SU-DHL-6 (cell line): ENCODE measurements around the gene ZNF837.

ENCODE experiments used
- EZH2phosphoT487 ChIP-seq: fragments of 200-600 bp; sonication (generic), shearing (Covaris generic); conservative IDR thresholded peaks from 2 replicates; pipeline ENCODE4 v1.6.1; 2018; ENCODE audit warnings: mild to moderate bottlenecking, antibody characterized with exemption, low read length, moderate library complexity, mixed read lengths
- TF ChIP-seq, protein P1 (sequence below): fragments of 200-600 bp; sonication (generic); IDR thresholded peaks from one replicate; pipeline ENCODE4 v1.5.1; 2017; ENCODE audit warnings: antibody characterized with exemption, mild to moderate bottlenecking, low read length, moderate library complexity; ENCODE audit not compliant: insufficient read depth, poor library complexity, severe bottlenecking

DNA sequence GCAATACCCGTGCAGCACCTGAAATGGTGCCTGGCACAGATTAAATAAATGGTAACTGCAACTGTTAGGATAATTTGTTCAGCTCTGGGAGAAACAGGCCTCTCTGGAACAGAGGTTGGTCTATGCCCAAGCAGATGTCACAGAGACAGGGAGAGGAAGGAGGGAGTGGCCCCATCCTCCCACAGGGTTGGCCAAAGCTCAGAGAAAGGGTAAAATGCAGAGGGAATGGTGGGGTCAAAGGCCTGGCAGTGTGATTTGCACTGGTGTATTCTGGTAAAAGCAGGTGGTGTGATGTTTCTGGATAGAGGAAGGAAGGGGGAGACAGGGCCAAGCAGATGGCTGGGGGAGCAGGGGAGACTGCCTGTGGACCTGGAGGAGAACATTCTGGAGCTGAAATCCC lies 44.6 kb downstream of the ZNF837 start:
- TF ChIP-seq, protein P1, sequence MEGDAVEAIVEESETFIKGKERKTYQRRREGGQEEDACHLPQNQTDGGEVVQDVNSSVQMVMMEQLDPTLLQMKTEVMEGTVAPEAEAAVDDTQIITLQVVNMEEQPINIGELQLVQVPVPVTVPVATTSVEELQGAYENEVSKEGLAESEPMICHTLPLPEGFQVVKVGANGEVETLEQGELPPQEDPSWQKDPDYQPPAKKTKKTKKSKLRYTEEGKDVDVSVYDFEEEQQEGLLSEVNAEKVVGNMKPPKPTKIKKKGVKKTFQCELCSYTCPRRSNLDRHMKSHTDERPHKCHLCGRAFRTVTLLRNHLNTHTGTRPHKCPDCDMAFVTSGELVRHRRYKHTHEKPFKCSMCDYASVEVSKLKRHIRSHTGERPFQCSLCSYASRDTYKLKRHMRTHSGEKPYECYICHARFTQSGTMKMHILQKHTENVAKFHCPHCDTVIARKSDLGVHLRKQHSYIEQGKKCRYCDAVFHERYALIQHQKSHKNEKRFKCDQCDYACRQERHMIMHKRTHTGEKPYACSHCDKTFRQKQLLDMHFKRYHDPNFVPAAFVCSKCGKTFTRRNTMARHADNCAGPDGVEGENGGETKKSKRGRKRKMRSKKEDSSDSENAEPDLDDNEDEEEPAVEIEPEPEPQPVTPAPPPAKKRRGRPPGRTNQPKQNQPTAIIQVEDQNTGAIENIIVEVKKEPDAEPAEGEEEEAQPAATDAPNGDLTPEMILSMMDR, result no peak
- no peak for TF ChIP-seq EZH2phosphoT487
